Measurements from ENCODE around the gene SRPK1.

Gene SRPK1

DNA sequence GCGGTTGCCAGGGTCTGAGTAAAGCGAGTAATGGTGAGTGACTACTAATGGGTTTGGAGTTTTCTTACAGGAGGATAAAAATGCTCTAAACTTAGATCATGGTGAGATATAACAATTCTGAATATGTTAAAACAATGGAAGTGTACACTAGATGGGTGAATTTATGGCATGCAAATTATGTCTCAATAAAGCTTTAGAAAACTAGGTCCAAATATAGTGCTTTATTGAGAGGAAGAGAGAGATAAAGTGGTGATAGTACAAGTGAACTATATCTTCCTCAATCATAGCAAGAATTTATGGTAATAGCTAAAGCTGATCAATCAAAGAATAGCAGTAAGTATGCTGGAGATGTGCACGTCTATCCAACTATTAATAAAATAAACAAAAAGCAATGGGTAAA lies 23.9 kb downstream of the SRPK1 start:
- DNase-seq, result no peak

DNA sequence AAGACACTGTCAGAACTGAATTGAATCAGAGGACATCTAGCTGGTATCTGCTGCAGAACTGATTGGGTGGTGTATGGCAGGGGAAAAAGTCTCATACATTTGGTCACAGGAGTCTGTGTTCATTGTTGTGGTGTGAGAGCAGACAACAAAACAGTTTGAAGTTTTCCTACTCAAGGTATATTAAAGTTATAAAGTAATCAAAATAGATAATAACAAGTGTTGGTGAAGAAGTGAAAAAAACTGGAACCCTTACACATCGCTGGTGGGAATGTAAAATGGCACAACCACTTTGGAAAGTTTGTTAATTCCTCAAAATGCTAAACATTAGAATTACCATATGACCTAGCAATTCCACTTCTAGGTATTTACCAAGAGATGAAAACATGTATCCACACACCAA lies 24.7 kb downstream of the SRPK1 start:
- no peak for DNase-seq

- DNase-seq, result no peak
Measured at GRCh38 chr6:35895560-35895959, 25.3 kb downstream of the SRPK1 start.

DNA sequence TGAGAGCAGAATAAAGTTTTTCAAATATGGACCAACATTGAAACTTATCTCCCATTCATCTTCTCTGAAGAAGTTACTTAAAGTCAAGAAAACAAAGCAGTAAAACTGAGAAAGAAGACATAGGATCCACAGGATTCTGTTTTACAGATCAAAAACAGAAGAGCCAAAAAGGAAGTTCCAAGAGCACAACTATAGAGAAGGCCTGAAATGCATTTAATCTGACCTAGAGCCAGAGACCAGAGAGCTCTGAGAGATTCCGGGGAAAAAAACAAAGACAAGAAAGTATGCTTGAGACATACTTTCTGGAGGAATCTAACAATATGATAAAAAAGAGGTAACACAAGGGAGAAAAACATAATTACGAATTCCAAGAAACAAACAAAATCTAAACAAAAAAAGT lies 26.1 kb downstream of the SRPK1 start:
- DNase-seq, result no peak

DNA sequence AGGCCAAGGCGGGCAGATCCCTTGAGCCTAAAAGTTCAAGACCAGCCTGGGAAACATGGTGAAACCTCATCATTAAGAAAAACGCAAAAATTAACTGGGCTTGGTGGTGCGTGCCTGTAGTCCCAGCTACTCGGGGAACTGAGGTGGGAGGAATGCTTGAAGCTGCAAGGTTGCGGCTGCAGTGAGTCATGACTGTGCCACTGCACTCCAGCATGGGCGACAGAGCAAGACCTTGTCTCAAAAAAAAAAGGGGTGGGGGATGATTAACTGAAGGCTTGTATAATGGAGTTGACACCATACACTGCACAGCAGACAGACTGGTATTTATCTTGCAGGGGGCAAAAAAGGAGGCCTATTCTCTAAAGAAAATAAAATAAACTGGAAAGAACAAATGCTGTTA lies 27.7 kb downstream of the SRPK1 start:
- no peak for DNase-seq

GRCh38 chr6:35892482-35892881 lies 28.4 kb downstream of the SRPK1 start:
- no peak for DNase-seq

GRCh38 chr6:35879151-35879550 lies 41.7 kb downstream of the SRPK1 start:
- DNase-seq, result no peak

GRCh38 chr6:35876902-35877301 lies 44.0 kb downstream of the SRPK1 start:
- DNase-seq, result no peak

DNA sequence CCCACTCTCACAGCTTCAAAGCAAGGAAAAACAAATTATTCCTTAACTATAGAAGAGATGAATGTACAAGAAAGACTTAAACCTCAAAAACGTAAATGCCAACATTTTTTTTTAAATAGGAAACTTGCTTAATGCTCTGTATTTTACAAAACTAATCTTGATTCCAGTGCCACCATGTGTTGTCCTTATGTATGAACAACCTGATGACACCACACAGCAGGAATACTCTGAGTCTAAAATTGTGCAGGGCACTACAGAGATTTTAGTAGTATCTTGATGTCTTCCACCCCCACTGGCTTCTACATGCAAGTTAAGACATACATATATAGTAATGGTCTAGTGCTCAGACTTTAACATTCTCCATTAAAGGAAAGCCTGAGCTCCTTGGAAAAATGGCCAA lies 46.2 kb downstream of the SRPK1 start:
- DNase-seq, result no peak

DNA sequence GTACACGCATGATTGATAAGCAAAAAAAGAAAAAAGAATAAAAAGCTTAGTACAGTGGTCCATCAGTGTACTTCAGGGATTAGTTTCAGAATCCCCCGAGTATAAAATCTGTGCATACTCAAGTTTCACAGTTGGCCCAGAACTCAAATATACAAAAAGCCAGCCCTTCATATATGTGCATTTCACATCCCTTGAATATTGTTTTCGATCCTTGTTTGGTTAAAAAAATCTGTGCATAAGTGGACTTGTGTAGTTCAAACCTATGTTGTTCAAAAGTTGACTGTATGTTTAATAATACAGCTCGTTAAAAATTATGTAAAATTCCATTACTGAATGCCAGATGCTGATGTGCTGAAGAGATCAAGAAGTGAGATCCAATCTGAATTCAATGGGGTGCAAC lies 61.5 kb downstream of the SRPK1 start:
- no peak for DNase-seq

DNA sequence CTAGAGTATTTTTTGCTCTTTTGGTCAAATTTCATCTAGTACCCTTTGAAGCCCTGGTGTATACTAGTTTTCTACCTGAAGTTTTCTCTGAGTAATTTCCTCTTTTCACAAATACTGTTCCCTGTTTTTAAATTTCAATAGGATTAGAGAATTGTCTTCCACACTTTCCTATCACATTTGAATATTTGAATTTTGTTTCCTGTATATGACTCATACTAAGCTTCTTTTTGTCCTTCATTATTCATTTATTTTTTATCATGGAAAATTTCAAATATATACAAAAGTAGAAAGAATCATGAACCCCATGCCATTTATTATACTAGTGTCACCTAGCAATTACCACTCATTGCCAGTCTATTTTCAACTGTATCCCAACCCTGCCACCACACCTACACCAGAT lies 63.0 kb downstream of the SRPK1 start:
- DNase-seq, result no peak

- no peak for DNase-seq
Measured at GRCh38 chr6:35856250-35856649, 64.6 kb downstream of the SRPK1 start.

DNA sequence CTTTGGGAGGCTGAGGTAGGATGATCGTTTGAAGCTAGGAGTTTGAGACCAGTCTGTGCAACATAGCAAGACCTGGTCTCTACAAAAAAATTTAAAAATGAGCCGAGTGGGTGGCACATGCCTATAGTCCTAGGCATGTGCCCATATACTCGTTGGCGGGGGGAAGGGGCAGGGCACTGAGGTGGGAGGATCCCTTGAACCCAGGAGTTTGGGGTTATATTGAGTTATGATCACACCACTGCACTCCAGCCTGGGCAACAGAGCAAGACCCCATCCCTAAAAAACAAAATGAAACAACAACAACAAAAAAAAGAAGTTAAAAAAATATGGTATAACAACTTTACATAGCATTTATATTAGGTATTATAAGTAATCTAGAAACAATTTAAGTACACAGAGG lies 67.9 kb downstream of the SRPK1 start:
- no peak for DNase-seq

GRCh38 chr6:35850208-35850607 lies 70.7 kb downstream of the SRPK1 start:
- DNase-seq, result no peak

- no peak for DNase-seq
Measured at GRCh38 chr6:35844290-35844689, 76.6 kb downstream of the SRPK1 start.

- no peak for DNase-seq
Measured at GRCh38 chr6:35842381-35842780, 78.5 kb downstream of the SRPK1 start.

DNA sequence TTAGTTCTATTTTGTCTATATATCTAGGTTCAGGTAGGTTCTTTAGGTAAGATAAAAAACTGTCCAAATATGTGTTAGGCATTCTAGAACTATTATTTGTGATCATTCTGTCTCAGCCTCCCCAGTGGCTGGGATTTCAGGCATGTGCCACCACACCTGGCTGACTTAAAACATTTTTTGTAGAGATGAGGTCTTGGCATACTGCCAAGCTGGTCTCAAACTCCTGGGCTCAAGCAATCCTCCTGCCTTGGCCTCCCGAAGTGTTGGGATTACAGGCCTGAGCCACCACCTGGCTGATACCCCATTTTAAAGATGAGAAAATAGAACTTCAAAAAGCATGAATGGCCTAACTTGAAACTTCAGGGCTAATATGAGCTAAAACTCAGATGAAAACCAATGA lies 81.9 kb downstream of the SRPK1 start:
- DNase-seq, result no peak

- no peak for DNase-seq
Measured at GRCh38 chr6:35833536-35833935, 87.4 kb downstream of the SRPK1 start.

- DNase-seq, result no peak
Measured at GRCh38 chr6:35831257-35832007, 89.5 kb downstream of the SRPK1 start.

DNA sequence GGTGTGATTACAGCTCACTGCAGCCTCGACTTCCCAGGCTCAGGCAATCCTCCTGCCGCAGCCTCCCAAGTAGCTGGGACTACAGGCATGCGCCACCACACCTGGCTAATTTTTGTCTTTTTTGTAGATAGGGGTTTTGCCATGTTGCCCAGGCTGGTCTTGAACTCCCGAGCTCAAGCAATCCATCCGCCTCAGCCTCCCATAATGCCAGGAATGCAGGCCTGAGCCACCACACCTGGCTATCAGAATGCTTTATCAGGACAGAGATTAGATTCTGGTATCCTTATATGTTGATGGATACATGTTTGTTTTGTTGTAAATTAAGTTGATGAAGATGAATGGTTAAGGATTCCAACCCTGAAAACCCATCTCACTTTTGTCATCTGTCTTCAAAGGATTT lies 91.6 kb downstream of the SRPK1 start:
- DNase-seq, result no peak

DNA sequence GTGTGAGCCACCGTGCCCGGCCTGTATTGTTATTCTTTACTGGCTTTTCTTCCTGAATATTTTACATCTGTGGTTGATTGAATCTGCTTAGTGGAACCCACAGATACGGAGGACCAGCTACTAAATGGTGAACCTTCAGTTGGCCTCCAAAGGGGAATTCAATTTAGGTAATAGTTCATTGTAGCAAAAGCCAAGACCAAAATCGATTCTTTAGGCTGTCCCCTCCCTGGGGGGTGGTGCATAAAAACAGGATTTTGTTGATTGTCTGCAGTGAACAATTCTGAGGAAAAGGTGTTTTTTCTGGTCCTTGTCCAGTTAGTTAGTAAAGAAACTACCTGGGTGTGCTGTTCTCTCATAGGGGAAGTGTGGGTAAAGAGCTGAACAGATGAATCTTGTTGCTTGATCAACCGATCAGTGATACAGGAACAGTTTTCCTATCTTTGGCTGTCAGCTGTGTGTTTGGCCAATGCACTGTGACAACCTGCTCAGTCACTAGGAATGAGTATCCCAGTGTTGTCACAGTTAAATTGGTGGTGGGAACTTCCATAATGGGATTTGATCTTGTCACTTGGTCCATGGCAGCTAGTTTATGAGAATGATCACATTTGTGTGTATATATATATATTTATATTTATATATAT lies 96.2 kb downstream of the SRPK1 start:
- DNase-seq, result no peak

DNA sequence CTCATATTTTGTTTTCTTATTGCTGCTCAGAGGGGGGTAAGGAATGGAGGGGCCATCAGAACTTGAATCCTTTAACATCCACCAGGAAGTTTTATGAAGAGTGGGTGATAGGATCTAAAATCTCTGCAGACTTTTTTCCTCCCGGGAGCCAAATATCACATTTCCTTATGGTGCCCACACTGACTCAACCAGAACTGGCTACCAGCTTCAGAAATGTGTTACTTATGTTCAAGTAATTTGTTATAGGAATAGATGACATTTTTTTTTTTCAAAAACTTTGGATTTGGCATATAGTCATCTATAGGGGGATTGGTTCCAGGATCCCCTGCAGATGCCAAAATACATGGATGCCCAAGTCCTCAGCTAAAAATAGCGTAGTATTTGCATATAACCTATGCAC lies 97.3 kb downstream of the SRPK1 start:
- DNase-seq, result no peak

DNA sequence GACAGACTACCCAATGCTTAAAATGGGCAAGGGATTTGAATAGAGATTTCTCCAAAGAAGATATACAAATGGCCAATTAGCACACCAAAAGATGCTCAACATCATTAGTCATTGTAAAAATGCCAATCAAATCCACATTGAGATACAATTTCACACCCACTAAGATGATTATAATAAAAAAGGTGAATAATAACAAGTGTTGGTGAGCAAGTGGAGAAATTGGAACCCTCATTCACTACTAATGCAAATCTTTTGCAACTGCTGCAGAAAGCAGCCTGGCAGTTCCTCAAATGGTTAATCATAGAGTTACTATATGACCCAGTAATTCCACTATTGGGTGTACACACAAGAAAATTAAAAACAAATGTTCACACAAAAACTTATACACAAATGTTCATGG lies 103.4 kb downstream of the SRPK1 start:
- no peak for DNase-seq

DNA sequence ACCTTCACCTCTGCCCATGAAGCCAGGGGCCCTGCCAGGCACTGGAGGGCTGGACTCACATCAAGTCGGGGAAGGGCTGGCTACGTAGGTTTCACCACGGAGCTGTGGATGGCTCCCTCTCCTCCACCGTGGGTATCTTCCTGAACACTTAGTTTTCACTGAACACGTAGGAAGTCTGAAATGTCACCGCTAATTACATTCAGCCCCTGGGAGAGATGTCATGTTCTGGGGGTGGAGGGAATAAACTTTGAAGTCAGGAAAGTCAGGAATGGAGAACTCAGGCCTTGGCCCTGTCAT lies 109.3 kb downstream of the SRPK1 start:
- DNase-seq, result no peak

GRCh38 chr6:35810971-35811698 lies 109.8 kb downstream of the SRPK1 start:
- no peak for DNase-seq
